HG02678 (cell line): ENCODE data around the gene DDX31.

Source experiments
- ATAC-seq: cut with Tn5 transposase; IDR thresholded peaks from one replicate; pipeline ENCODE4 v1.9.1; 2021; ENCODE audit warnings: mild to moderate bottlenecking, moderate library complexity; ENCODE audit not compliant: unreplicated experiment

Gene DDX31

DNA sequence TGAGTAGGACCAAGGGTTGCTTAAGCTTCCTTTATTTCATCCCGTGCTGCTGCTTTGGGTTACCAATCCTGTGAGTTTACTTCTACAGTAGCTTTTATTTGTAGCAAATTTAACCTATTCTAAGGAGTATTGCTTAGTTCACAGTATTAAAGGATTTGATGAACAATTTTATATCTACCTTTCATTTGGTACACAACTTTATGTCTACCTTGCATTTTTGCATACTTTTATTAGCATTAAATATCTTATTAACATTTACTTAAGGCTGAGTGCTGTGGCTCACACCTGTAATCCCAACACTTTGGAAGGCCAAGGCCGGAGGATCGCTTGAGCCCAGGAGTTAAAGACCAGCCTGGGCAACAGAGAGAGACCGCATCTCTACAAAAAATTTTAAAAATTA is 4.7 kb upstream of the DDX31 start:
- ATAC-seq, result no peak

DNA sequence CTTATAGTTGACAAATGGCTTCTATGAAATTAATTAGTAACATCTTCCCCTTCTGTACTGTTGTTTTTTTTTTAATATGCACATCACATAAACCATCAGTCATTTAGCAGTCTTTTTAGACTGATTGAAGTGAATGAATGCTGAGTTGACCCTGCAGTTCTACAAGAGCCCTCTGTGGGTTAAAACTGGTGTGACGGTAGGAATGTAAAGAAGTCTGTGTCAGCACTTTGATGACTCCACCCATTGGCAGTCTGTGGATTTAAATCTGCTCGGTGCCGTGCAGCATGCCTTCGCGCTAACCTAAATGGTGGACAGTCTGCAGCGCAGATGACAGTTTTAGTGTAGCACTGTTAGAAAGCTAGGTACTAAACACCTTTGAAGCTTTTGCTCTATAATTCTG is 3.6 kb upstream of the DDX31 start:
- no peak for ATAC-seq

GRCh38 chr9:132672413-132672690 is 2.6 kb upstream of the DDX31 start:
- no peak for ATAC-seq

- no peak for ATAC-seq
Measured at GRCh38 chr9:132671620-132672412, 2.0 kb upstream of the DDX31 start.

GRCh38 chr9:132670457-132671391 is 941 bp upstream of the DDX31 start, which contains the start of gene GTF3C4:
GTF3C4 (plus strand) TSS chr9:132670464; CDS start chr9:132670599, 135 bp downstream.
- ATAC-seq, result peak; percentile 52

- no peak for ATAC-seq
Measured at GRCh38 chr9:132669319-132669697, 475 bp downstream of the DDX31 start.

- no peak for ATAC-seq
Measured at GRCh38 chr9:132663851-132664250, 5.9 kb downstream of the DDX31 start.

DNA sequence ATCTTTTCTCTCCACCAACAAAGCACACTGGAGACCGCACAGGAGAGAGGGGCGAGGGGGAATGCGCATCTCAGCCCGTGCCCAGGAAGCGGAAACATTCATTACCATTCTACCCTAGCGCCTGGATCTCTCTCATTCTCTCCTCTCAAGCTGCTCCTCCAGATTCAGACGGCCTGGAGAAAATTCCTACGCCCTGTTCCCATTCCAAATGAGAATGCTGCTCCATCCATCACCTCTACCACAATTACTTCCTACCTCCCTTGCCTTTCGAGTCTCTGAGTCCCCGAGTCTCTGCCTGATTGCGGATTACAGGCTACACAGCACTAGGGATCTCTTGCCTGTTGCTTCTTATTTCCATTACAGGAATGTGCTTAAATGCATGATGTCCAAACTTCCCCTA is 6.7 kb downstream of the DDX31 start:
- ATAC-seq, result no peak

DNA sequence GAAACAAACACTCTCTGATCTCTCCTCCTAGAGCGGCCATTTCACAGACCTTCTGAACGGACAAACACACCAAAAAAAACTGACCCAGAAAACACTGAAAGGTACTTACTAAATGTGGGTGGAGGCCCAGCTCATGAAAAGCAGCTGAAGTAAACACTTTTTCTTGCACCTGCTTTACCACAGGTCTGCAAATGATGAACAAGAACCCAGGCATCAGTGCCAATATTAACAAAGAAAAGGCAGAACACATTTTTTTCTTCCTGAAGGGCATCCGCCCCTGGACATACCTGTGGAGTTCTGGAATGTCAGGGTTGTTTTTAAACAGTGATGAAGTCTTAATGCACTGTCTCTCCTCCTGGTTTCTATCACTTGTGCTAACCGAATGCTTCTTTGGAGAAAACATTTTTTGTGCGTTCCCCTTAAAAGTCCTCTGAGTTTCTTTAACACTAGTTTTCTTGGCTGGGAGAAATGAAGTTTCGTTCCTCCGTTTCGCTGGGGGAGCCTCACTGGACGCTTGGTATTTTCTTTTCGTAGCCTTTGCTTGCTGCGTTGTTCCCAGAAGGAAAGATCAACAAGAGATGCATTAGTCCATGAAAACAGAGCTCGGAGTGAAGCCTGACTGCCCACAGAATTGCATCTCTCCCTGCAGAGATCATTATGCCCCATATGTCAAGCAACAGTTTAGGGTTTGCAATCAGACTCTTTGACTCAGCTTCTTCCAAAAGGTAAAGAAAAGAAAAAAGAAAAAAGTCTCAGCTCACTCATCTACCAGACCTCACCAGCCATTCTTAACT is 7.4 kb downstream of the DDX31 start:
- no peak for ATAC-seq

GRCh38 chr9:132656299-132656698 is 13.5 kb downstream of the DDX31 start:
- ATAC-seq, result no peak

DNA sequence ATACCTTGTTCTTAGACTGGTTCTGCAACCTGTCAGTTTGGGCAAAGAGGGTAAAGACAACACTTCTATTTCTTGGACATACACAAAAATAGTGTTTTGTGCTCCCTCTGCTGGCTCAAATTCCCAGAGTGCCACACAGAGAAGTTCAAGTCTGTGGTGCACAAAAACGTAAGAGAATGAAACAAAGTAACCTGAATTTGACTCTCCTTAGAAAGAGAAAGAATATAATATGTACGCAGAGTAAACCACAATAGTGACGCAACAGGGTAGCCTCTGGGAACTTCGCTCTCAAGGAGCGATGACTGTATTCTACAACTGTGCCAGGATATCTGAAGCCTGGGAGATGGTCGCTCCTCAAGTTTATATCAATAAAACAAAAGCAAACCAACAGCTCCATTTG is 18.5 kb downstream of the DDX31 start:
- ATAC-seq, result no peak

DNA sequence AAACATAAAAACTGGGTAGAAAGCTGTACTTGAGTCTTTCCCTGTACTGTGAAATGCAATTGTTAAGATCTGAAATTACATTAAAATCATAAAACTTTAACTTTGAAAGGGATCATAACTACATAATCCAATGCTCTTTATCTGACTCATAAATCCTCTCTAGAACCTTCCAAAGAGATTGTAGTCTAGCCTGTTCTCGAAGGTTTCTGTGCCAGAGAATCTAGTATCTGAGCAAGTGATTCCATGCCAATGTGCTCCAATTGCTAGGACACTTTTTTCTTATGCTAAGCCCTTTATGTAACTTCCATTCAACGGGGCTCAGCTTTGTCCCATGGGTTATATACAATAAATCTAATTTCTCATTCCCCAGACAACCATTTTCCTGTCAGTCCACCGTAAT is 21.1 kb downstream of the DDX31 start:
- ATAC-seq, result no peak

- ATAC-seq, result no peak
Measured at GRCh38 chr9:132648283-132648682, 21.5 kb downstream of the DDX31 start.

DNA sequence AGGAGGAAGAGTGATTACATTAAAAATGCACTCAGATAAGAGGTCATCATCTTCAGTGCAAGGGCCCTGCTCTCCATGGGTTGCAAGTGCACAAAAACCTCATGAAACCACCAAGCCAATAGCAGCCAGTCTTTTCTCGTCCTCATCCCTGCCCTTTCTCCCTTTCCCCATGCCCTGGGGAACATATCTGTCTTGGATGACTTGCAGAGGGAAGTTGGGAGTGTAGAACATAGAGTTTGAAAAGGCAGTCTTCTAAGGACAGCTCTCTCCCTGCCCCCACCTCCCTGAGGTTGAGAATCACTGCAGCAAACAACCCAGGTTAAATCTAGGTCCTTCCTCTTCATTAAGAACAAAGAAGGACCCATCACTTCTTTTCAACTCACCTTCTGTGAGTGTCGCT is 22.0 kb downstream of the DDX31 start:
- ATAC-seq, result no peak

GRCh38 chr9:132647355-132647754 is 22.4 kb downstream of the DDX31 start:
- ATAC-seq, result no peak

- ATAC-seq, result no peak
Measured at GRCh38 chr9:132646726-132647125, 23.1 kb downstream of the DDX31 start.

GRCh38 chr9:132645711-132646110 is 24.1 kb downstream of the DDX31 start:
- no peak for ATAC-seq

DNA sequence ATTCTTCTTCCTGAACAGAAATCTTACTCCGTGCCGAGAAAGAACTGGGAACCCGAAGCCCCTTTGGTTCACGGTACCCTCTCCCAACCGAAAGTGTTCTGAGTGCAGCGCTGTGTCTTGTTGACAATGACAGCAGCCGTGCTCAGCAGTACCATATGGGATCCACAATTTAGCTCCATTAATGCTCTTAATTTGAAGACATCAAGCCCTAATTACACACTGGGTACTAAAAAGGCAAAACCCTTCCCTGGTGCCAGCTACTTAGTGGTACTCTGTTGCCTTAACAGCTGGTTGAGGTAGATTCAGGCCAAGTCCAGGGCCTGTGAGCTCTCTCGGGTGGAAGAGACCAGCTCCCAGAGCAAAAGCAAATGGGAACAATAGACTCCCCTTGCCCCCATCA is 24.5 kb downstream of the DDX31 start:
- ATAC-seq, result no peak

- no peak for ATAC-seq
Measured at GRCh38 chr9:132644251-132644650, 25.5 kb downstream of the DDX31 start.

DNA sequence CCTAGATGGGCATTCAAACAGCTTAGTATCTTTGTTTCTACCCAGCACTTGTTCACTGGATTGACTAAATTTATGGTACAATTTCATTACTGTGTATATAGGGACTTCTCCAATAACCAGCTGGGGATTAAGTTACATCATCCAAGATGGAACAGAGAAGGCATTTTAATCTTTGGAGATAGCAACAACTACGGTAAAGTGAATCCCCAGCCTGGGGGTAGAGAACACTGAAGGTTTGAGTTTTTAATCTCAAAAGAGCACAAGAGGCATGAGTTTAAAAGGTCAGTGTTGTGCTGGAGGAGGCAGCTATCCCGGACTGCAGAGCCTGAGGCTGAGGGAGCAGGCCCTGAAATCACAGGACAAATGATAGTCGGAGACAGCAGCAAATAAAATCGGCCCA is 28.6 kb downstream of the DDX31 start:
- ATAC-seq, result no peak

DNA sequence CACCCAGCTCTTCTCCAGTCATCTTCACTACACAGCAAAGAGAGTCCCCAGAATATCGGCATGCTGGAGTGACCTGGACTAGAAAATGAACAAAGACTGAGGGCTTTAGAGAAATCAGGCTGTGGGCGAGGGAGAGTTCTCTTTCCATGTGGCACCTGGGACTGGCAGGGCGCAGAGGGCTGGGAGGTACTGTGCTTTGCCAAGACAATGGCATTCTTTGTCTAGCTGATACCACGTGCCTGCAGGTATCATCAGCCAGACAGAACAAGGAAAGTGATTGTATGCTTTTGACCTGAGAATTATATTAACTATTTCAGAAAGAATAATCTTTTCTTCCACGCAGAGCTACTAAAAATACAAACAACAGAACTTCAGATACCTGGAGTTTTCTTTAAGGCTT is 30.5 kb downstream of the DDX31 start:
- no peak for ATAC-seq
